Endometrial microvascular endothelial cells (primary cell): ENCODE data around the gene RACK1. TPM values are rescaled to one million over a fixed set of nuclear protein-coding genes. Genes with fewer than 3 reads are reported as not detected.

Experiments
- in situ Hi-C: cut with HindIII; loops from 2 replicates; pipeline ENCODE4 v1.10.0; 2017; ENCODE audit warnings: low sequenced_read_pairs, low pct_unique_long_range_greater_than_20kb; ENCODE audit errors: inconsistent ontology term
- total RNA-seq: library from RNA; depleted of rRNA; stranded (reverse); fragments of >200 nt; gene quantifications from one replicate; pipeline ENCODE4 v1.2.3, GENCODE V29; 2015; ENCODE audit errors: inconsistent ontology term

Gene RACK1
- total RNA-seq, 1 donor from 2014 or later = 2,930 TPM

GRCh38 chr5:181235689-181236366, 7.9 kb downstream of the RACK1 start:
- in situ Hi-C loops = no loop called here

- in situ Hi-C loops = no loop called here
These were observed 8.4 kb downstream of the RACK1 start for GRCh38 chr5:181235323-181235688.

GRCh38 chr5:181234455-181235306, 9.0 kb downstream of the RACK1 start:
- in situ Hi-C loops = no loop called here

GRCh38 chr5:181233801-181234454, 9.8 kb downstream of the RACK1 start:
- in situ Hi-C loops = no loop called here

GRCh38 chr5:181233088-181233800, 10.5 kb downstream of the RACK1 start:
- in situ Hi-C loops = no loop called here

GRCh38 chr5:181232593-181232992, 11.1 kb downstream of the RACK1 start:
- in situ Hi-C loops = no loop called here

GRCh38 chr5:181231432-181231831, 12.3 kb downstream of the RACK1 start:
- in situ Hi-C loops = no loop called here

GRCh38 chr5:181230551-181230950, 13.2 kb downstream of the RACK1 start:
- in situ Hi-C loops = no loop called here

- in situ Hi-C loops = no loop called here
These were observed 13.7 kb downstream of the RACK1 start for GRCh38 chr5:181229996-181230395.

GRCh38 chr5:181224390-181225229, 19.1 kb downstream of the RACK1 start:
- in situ Hi-C loops = no loop called here

GRCh38 chr5:181223729-181224389, 19.8 kb downstream of the RACK1 start:
- in situ Hi-C loops = no loop called here

GRCh38 chr5:181223058-181223728, 20.5 kb downstream of the RACK1 start, which contains the start of gene TRIM41:
Gene TRIM41 (plus strand): TSS chr5:181223281. CDS start chr5:181224000, 719 bp downstream.
- in situ Hi-C loops = no loop called here

- in situ Hi-C loops = no loop called here
These were observed 21.1 kb downstream of the RACK1 start for GRCh38 chr5:181222630-181223057.

- in situ Hi-C loops = no loop called here
These were observed 21.7 kb downstream of the RACK1 start for GRCh38 chr5:181221792-181222629.

- in situ Hi-C loops = no loop called here
These were observed 22.5 kb downstream of the RACK1 start for GRCh38 chr5:181221105-181221791.

- in situ Hi-C loops = no loop called here
These were observed 23.6 kb downstream of the RACK1 start for GRCh38 chr5:181220178-181220515.
